ENCODE data around the gene NRAP. TPM values are rescaled to one million over a fixed set of nuclear protein-coding genes. Genes with fewer than 3 reads are reported as not detected.

Gene NRAP
- polyA plus RNA-seq, 2 donors: 0.02 to 0.04 TPM

GRCh38 chr10:113646336-113647201 is 17.3 kb downstream of the NRAP start:
- Histone ChIP-seq H3K9me3 (ENCODE audit: control insufficient read depth in 2 of 2, insufficient read depth in 1 of 2, low read depth in 1 of 2, low read length in 1 of 2) (no peaks in the 10 kb centered on the region), H3K36me3 (ENCODE audit: control insufficient read depth in 2 of 2, insufficient read depth in 2 of 2, low read length in 1 of 2) (no peaks in the 10 kb centered on the region), H3K4me1 (ENCODE audit: control insufficient read depth in 2 of 2, insufficient read depth in 2 of 2, low read length in 1 of 2) (peaks cover 0 to 3% of the 10 kb centered on the region in 2 donors), H3K27ac (ENCODE audit: low read depth in 2 of 2, low read length in 1 of 2) (no peak overlapping the region), H3K27me3 (ENCODE audit: control insufficient read depth in 1 of 2, insufficient read depth in 2 of 2, low read length in 2 of 2) (no peaks in the 10 kb centered on the region), H3K4me3 (ENCODE audit: low read depth in 1 of 2, low read length in 2 of 2) (no peak overlapping the region)
- WGBS, 2 donors: 51 to 62% methylated on average over 10 of the region's 10 CpGs

DNA sequence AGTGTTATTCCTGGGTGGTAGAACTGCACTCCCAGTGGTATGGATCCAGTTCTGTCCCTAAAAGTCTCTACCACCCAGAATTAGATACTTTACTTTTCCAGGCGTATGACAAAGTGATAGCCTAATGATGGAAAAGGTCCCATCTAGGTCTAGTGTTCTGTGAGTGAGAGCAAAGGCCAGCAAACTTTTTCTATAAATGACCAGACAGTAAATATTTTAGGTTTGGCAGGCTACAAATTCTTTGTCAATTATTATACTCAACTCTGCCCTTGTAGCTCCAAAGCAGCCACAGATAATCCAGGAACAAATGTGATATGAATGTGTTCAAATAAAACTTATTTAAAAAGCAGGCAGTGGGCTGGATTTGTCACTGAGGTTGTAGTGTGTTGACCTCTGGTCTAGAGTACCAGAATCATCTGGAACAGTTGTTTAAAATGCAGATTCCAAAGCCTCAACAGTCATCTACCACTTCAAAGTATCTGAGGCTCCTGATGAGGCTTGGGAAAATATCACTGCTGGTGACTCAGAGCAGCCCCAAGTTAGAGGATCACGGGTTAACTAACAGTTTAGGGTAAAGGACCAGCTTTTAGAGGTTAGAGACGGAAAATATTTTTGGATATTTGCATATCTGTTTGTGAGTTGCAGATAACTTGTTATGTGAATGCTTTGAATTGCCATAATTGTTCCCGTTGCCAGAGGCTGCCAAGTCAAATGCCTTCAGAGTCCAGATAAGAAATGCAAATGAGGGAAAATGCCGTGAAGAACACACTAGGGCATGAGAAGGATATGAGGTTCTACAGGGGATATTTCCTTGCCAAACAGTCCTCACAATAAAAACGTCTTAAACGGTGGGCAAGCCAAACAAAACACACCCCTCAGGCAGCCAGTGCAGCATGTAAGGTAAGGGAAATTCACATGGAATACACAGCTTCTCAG is 19.4 kb downstream of the NRAP start:
- 24% methylated on average over 7 of the region's 7 CpGs for WGBS, 2 donors
- no peaks in the 10 kb centered on the region for H3K9me3 ChIP-seq (ENCODE audit: control insufficient read depth in 2 of 2, insufficient read depth in 1 of 2, low read depth in 1 of 2, low read length in 1 of 2)
- no peaks in the 10 kb centered on the region for H3K36me3 ChIP-seq (ENCODE audit: control insufficient read depth in 2 of 2, insufficient read depth in 2 of 2, low read length in 1 of 2)
- peaks cover 0 to 2% of the 10 kb centered on the region in 2 donors for H3K4me1 ChIP-seq (ENCODE audit: control insufficient read depth in 2 of 2, insufficient read depth in 2 of 2, low read length in 1 of 2)
- no peaks in the 10 kb centered on the region for H3K27me3 ChIP-seq (ENCODE audit: control insufficient read depth in 1 of 2, insufficient read depth in 2 of 2, low read length in 2 of 2)
- no peak overlapping the region for H3K27ac ChIP-seq (ENCODE audit: low read depth in 2 of 2, low read length in 1 of 2)
- H3K4me3 ChIP-seq (ENCODE audit: low read depth in 1 of 2, low read length in 2 of 2): no peak overlapping the region

DNA sequence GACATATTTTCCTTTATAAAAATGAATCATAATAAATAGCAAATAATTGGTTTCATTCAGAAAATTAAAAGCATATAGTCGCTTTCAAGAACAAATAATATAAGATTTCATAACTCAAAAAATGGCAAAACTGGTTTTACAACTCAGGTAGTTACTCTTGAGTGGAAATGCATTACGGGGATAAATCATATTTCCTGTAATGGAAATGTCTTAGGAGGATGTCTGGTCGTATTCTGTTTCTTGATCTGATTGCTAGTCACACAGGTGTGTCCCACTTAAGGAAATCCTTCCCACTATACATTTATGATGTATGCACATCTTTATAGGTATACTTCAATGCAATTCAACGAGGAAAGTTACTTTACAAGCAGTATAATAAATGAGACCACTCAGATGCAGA is 20.7 kb downstream of the NRAP start:
- no peaks in the 10 kb centered on the region for H3K27me3 ChIP-seq (ENCODE audit: control insufficient read depth in 1 of 2, insufficient read depth in 2 of 2, low read length in 2 of 2)
- no peaks in the 10 kb centered on the region for H3K9me3 ChIP-seq (ENCODE audit: control insufficient read depth in 2 of 2, insufficient read depth in 1 of 2, low read depth in 1 of 2, low read length in 1 of 2)
- WGBS, 2 donors: 46 to 62% methylated on average over 4 of the region's 4 CpGs
- peaks cover 0 to 2% of the 10 kb centered on the region in 2 donors for H3K4me1 ChIP-seq (ENCODE audit: control insufficient read depth in 2 of 2, insufficient read depth in 2 of 2, low read length in 1 of 2)
- no peak overlapping the region for H3K4me3 ChIP-seq (ENCODE audit: low read depth in 1 of 2, low read length in 2 of 2)
- H3K36me3 ChIP-seq (ENCODE audit: control insufficient read depth in 2 of 2, insufficient read depth in 2 of 2, low read length in 1 of 2): no peaks in the 10 kb centered on the region
- H3K27ac ChIP-seq (ENCODE audit: low read depth in 2 of 2, low read length in 1 of 2): no peak overlapping the region

DNA sequence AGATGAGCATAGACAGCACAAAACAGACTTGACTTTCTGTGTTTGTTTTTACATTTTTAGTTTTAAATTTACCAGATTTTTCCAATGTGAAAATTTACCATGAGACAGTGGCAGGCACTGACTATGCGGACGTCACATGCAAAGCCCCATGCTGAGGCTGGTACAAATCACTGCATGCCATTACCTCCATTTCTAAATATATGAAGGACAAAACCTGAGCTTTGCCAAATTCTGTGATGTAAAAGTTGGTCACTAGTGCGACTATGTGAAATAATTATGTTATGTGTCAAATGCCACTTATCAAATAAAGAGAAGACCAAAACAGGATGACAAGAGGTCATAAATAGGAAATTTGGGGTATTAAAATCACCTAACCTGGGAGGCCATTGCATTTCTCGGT is 22.1 kb downstream of the NRAP start:
- WGBS, 2 donors: 74 to 82% methylated on average over 4 of the region's 4 CpGs
- H3K9me3 ChIP-seq (ENCODE audit: control insufficient read depth in 2 of 2, insufficient read depth in 1 of 2, low read depth in 1 of 2, low read length in 1 of 2): no peaks in the 10 kb centered on the region
- H3K27me3 ChIP-seq (ENCODE audit: control insufficient read depth in 1 of 2, insufficient read depth in 2 of 2, low read length in 2 of 2): no peaks in the 10 kb centered on the region
- no peak overlapping the region for H3K4me3 ChIP-seq (ENCODE audit: low read depth in 1 of 2, low read length in 2 of 2)
- no peaks in the 10 kb centered on the region for H3K36me3 ChIP-seq (ENCODE audit: control insufficient read depth in 2 of 2, insufficient read depth in 2 of 2, low read length in 1 of 2)
- H3K27ac ChIP-seq (ENCODE audit: low read depth in 2 of 2, low read length in 1 of 2): no peak overlapping the region
- H3K4me1 ChIP-seq (ENCODE audit: control insufficient read depth in 2 of 2, insufficient read depth in 2 of 2, low read length in 1 of 2): peaks cover 0 to 2% of the 10 kb centered on the region in 2 donors

DNA sequence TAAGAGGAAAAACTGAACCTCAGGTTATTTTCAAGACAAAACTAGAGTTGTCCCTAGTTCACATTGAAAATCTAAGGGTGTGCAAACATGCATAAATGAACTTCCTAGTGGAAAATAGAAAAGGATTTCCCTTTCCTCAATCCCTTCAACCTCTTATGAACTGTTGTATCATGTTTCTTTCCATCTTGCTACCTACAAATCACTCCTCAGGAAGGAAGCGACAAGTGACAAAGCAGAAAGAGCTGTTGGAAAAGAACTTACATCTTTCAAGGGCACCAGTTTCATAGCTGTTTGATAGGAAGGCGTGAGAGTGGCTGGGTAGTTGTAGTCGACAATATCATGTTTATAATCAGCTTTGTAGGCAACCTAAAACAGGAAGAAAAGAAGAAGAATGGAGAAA is 23.9 kb downstream of the NRAP start:
- no peaks in the 10 kb centered on the region for H3K9me3 ChIP-seq (ENCODE audit: control insufficient read depth in 2 of 2, insufficient read depth in 1 of 2, low read depth in 1 of 2, low read length in 1 of 2)
- WGBS, 2 donors: 84% methylated on average over 3 of the region's 3 CpGs
- no peak overlapping the region for H3K4me3 ChIP-seq (ENCODE audit: low read depth in 1 of 2, low read length in 2 of 2)
- no peaks in the 10 kb centered on the region for H3K27me3 ChIP-seq (ENCODE audit: control insufficient read depth in 1 of 2, insufficient read depth in 2 of 2, low read length in 2 of 2)
- H3K27ac ChIP-seq (ENCODE audit: low read depth in 2 of 2, low read length in 1 of 2): no peak overlapping the region
- peaks cover 0 to 2% of the 10 kb centered on the region in 2 donors for H3K4me1 ChIP-seq (ENCODE audit: control insufficient read depth in 2 of 2, insufficient read depth in 2 of 2, low read length in 1 of 2)
- H3K36me3 ChIP-seq (ENCODE audit: control insufficient read depth in 2 of 2, insufficient read depth in 2 of 2, low read length in 1 of 2): no peaks in the 10 kb centered on the region

GRCh38 chr10:113631684-113632367 is 32.0 kb downstream of the NRAP start:
- Histone ChIP-seq H3K9me3 (ENCODE audit: control insufficient read depth in 2 of 2, insufficient read depth in 1 of 2, low read depth in 1 of 2, low read length in 1 of 2) (peaks cover 2% of the 10 kb centered on the region in 2 donors), H3K27ac (ENCODE audit: low read depth in 2 of 2, low read length in 1 of 2) (no peak overlapping the region), H3K36me3 (ENCODE audit: control insufficient read depth in 2 of 2, insufficient read depth in 2 of 2, low read length in 1 of 2) (no peaks in the 10 kb centered on the region), H3K27me3 (ENCODE audit: control insufficient read depth in 1 of 2, insufficient read depth in 2 of 2, low read length in 2 of 2) (no peaks in the 10 kb centered on the region), H3K4me3 (ENCODE audit: low read depth in 1 of 2, low read length in 2 of 2) (no peak overlapping the region), H3K4me1 (ENCODE audit: control insufficient read depth in 2 of 2, insufficient read depth in 2 of 2, low read length in 1 of 2) (no peaks in the 10 kb centered on the region)
- 22 to 38% methylated on average over 6 of the region's 6 CpGs for WGBS, 2 donors

DNA sequence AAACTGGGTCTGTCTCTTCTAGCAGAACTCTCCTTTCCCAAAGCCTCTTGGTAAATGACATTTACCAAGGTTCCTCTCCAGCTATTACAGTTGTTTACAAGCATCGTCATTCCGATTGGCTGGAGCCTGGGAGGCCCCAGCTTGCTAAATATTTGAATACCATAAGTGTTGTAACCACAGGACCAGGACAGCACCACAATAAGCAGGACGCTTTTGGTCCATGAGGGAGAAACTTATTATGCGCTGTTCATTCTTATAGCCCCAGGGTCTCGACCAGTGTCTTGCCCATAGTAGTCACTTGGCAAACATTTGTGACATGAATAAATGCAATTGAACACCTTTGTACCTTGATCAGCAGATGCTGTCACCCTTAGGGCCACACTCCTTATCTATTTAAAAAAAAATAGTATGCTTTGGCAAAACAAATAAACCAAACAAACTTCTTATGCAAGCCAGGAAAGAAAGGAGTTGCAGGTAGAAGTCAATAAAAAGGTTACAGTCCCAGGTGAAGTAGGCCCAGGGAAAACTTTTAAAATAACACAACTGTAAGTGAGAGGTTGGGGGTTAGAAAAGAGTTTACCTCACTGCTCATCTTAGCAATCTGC is 32.8 kb downstream of the NRAP start:
- H3K4me3 ChIP-seq (ENCODE audit: low read depth in 1 of 2, low read length in 2 of 2): no peak overlapping the region
- no peaks in the 10 kb centered on the region for H3K4me1 ChIP-seq (ENCODE audit: control insufficient read depth in 2 of 2, insufficient read depth in 2 of 2, low read length in 1 of 2)
- no peaks in the 10 kb centered on the region for H3K36me3 ChIP-seq (ENCODE audit: control insufficient read depth in 2 of 2, insufficient read depth in 2 of 2, low read length in 1 of 2)
- peaks cover 2% of the 10 kb centered on the region in 2 donors for H3K9me3 ChIP-seq (ENCODE audit: control insufficient read depth in 2 of 2, insufficient read depth in 1 of 2, low read depth in 1 of 2, low read length in 1 of 2)
- WGBS, 2 donors: 76 to 92% methylated on average over 5 of the region's 5 CpGs
- no peak overlapping the region for H3K27ac ChIP-seq (ENCODE audit: low read depth in 2 of 2, low read length in 1 of 2)
- no peaks in the 10 kb centered on the region for H3K27me3 ChIP-seq (ENCODE audit: control insufficient read depth in 1 of 2, insufficient read depth in 2 of 2, low read length in 2 of 2)

DNA sequence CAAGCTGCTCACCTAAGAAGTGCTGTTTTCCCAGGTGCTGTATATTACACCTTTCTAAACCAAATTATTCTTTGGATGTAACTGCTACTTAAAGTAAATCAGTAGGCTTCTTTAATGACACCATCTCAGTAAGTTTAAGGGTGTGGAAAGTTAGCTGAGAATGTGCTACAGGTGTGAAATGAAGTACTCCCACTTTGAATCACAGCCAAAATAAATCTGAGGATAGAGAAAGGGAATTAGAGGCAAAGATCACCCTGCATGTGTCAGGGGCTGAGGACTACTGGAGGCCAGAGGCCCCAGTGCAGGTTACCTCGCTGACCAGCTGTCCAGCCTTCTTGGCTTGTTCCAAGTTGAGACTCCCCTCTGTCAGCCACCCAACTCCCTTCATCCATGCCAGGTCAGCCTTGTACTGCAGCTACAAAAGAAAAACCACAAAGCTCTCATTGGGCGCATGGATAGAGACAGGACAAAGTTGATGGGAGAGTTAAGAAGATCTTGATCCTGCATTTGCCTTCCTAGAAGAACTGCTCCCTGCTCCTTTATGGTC is 35.2 kb downstream of the NRAP start:
- WGBS, 2 donors: 88 to 97% methylated on average over 2 of the region's 2 CpGs
- Histone ChIP-seq H3K4me1 (ENCODE audit: control insufficient read depth in 2 of 2, insufficient read depth in 2 of 2, low read length in 1 of 2) (no peaks in the 10 kb centered on the region), H3K27me3 (ENCODE audit: control insufficient read depth in 1 of 2, insufficient read depth in 2 of 2, low read length in 2 of 2) (no peaks in the 10 kb centered on the region), H3K9me3 (ENCODE audit: control insufficient read depth in 2 of 2, insufficient read depth in 1 of 2, low read depth in 1 of 2, low read length in 1 of 2) (no peaks in the 10 kb centered on the region), H3K4me3 (ENCODE audit: low read depth in 1 of 2, low read length in 2 of 2) (no peak overlapping the region), H3K27ac (ENCODE audit: low read depth in 2 of 2, low read length in 1 of 2) (no peak overlapping the region), H3K36me3 (ENCODE audit: control insufficient read depth in 2 of 2, insufficient read depth in 2 of 2, low read length in 1 of 2) (no peaks in the 10 kb centered on the region)

GRCh38 chr10:113627836-113628235 is 36.0 kb downstream of the NRAP start:
- Histone ChIP-seq H3K36me3 (ENCODE audit: control insufficient read depth in 2 of 2, insufficient read depth in 2 of 2, low read length in 1 of 2) (no peaks in the 10 kb centered on the region), H3K9me3 (ENCODE audit: control insufficient read depth in 2 of 2, insufficient read depth in 1 of 2, low read depth in 1 of 2, low read length in 1 of 2) (no peaks in the 10 kb centered on the region), H3K4me1 (ENCODE audit: control insufficient read depth in 2 of 2, insufficient read depth in 2 of 2, low read length in 1 of 2) (no peaks in the 10 kb centered on the region), H3K27ac (ENCODE audit: low read depth in 2 of 2, low read length in 1 of 2) (no peak overlapping the region), H3K27me3 (ENCODE audit: control insufficient read depth in 1 of 2, insufficient read depth in 2 of 2, low read length in 2 of 2) (no peaks in the 10 kb centered on the region), H3K4me3 (ENCODE audit: low read depth in 1 of 2, low read length in 2 of 2) (no peak overlapping the region)
- WGBS, 2 donors: 58 to 60% methylated on average over 6 of the region's 6 CpGs

Measured in esophagus (tissue), 2 donors.